Measurements from ENCODE around the gene PALM3.

PALM3 gene

DNA sequence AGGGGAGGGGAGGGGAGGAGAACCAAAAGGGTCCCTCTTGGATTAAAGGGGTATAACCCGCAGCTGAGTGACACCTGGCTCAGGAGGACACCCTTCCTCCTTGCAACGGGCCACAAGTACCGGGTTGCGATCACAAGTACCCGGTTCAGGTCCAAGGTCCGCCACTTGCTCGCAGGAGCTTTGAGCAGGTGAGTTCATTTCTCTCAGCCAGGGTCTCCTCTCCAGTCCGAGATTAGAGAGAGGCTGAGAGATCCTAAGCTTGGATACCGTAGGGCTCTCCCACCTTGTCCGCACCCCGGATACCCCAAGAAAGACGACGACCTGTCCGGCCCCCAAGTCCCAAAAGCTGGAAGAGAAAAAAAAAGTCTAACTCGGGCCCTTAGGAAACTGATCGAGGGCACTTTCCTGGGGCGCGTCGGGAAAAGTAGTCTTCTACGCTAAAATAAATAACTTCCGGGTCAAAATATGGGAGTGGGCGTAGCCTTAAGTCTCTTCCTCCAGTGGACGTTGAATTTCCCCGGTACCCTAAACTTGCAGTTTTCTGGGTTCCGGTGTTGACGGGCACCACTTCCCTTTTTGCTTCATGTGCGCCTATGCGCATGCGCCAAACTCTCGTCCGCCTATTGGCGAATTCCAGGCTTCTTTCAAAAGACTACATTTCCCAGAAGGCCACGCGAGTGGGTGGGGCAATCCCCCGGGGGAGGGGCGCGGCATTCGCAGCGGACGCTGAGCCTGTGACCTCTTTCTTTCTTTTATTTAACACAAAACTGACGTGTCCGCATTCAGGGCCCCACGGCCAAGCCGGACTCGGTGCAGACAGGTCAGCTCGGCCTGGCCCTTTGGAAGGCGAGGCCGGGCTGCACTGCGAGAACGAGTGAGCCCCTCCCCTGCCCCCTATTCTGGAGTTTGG lies 19.3 kb upstream of the PALM3 start:
- H3K4me3 ChIP-seq (ENCODE audit: low read depth, low read length) = peak overlapping the region; percentile 75
- peak; percentile 99 for DNase-seq (ENCODE audit: low read depth)
- TF ChIP-seq, protein P1, sequence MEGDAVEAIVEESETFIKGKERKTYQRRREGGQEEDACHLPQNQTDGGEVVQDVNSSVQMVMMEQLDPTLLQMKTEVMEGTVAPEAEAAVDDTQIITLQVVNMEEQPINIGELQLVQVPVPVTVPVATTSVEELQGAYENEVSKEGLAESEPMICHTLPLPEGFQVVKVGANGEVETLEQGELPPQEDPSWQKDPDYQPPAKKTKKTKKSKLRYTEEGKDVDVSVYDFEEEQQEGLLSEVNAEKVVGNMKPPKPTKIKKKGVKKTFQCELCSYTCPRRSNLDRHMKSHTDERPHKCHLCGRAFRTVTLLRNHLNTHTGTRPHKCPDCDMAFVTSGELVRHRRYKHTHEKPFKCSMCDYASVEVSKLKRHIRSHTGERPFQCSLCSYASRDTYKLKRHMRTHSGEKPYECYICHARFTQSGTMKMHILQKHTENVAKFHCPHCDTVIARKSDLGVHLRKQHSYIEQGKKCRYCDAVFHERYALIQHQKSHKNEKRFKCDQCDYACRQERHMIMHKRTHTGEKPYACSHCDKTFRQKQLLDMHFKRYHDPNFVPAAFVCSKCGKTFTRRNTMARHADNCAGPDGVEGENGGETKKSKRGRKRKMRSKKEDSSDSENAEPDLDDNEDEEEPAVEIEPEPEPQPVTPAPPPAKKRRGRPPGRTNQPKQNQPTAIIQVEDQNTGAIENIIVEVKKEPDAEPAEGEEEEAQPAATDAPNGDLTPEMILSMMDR (IDR thresholded peaks at IDR 0.05; ENCODE audit: low read depth, low read length, missing control alignments) = no peak

DNA sequence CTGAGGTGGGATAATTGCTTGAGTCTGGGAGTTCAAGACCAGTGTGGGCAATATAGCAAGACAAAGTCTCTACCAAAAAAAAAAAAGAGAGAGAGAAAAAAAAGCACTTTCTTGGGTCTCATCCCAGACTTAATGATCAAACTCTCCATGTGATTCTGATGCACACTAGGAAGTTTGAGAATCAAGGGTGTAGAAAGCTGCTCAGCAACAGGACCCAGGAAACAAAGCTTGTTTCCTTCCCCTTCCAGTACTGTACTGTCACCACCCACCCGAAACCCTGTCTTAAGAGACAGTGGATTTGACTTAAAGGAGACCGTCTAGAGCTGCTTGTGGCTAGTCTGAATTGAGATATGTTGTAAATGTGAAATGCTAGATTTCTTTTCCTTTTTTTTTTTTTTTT lies 16.5 kb upstream of the PALM3 start:
- TF ChIP-seq, protein P1 (IDR thresholded peaks at IDR 0.05; ENCODE audit: low read depth, low read length, missing control alignments) = no peak
- no peak overlapping the region for H3K4me3 ChIP-seq (ENCODE audit: low read depth, low read length)
- no peak for DNase-seq (ENCODE audit: low read depth)

DNA sequence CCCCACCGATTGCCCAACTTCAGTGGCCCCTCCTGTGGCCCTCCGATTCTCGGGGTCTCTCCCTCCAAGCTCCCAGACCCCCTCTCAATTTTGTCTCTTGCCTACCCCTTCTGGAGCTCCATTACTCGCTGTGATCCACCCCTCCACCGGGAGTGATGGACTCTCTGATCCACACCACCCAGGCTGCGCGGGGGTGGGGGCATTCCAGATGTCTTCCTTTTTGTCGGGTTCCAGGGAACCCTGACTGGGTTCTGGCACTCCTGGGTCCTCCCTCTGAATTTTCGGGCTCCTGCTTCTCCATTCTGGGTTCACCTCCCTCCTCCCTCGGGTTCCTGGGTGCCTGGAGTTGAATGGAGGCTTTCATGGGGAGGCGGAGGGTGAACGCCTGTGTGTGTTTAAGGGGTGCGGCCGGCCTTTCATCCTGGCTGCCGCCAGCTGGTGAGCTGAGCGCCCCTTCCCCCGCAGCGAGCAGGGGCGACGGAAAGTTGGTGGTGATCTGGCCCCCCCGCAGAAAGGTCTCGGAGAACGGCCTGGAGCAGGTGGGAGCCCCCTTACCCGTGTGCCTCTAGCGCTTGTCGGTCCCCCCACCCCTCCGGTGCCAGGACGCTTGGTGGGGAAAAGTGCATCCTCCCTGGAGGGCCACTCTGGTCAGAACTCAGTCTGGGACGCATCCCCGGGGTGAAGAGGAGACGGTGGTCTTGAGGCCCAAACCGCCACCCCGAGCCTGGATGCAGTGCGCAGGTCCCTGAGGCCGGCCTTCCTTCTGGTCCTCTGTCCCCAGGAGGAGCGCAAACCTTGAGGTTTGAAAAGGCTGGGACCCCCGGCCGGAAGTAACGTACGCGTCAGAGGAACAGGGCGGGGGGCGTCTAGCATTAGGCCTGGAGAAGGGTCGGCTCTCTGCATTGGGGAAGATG lies 12.3 kb upstream of the PALM3 start:
- H3K4me3 ChIP-seq (ENCODE audit: low read depth, low read length) = peak overlapping the region; percentile 64
- no peak for DNase-seq (ENCODE audit: low read depth)
- TF ChIP-seq, protein P1 (IDR thresholded peaks at IDR 0.05; ENCODE audit: low read depth, low read length, missing control alignments) = no peak

DNA sequence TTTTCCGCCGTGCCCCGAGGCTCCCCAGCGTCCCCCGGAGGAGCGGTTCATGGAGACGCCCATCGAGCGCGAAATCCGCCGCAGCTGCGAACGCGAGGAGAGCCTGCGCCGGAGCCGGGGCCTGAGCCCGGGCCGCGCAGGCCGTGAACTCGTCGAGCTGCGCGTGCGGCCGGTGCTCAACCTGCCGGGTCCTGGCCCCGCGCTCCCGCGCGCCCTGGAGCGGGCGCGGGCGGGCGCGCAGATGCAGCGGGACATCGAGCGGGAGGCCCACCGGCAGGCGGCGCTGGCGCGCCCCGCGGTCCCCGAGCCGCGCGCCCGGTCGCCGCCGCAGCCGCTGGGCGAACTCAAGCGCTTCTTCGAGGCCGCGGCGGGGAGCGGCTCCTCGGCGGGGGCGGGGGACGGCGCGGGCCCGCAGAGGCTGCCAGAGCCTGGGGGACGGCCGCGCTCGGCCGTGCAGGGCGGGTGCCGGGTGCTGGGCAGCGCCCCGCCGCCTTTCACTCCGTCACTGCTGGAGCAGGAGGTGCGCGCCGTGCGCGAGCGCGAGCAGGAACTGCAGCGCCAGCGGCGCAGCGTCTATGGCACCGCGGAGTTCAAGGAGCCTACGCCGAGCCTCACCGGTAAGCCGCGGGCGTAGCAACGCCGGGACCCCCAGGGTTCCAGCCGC lies 11.5 kb upstream of the PALM3 start:
- H3K4me3 ChIP-seq (ENCODE audit: low read depth, low read length) = peak overlapping the region; percentile 64
- TF ChIP-seq, protein P1 (IDR thresholded peaks at IDR 0.05; ENCODE audit: low read depth, low read length, missing control alignments) = peak; percentile 68
- DNase-seq (ENCODE audit: low read depth) = no peak

DNA sequence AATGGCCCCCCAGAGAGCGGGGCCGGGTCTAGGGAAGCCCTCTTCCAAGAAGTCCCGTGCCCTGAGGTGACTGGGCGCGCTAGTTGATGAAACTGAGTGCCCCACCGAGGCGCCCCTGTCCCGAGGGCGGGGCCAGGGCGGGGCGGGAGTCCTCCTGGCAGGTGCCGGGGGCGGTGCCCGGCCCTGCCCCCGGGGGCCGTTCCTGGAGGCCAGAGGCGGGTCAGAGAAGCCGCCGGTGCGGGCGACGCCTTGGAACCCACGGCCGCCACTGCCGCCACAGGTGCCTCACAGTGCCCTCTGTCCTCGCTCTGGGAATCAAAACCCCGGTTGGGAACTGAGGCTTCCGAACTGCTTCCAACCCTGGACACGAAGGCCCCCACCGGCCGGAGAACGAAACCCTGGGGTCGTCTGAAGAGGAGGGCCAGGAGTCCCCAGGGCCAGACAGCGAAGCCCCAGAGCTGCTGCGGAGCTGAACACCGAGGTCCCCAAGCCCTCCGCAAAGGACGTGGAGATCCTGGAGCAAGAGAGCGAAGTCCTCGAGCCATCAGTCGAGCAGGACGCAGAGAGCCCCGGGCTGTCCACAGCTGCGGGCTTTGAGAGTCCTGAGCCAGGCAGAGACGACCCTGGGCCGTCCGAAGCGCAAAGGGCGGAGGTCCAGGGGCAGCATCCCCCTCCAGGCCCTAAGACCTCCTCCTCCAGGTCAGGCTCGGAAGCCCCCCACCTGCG lies 10.8 kb upstream of the PALM3 start, which contains the start of gene MISP3:
Gene MISP3, plus strand, starts transcription at position 252 of the 726 bp plus-strand sequence. CDS start 524 bp downstream, outside the sequence.
- peak within 1 kb of the TSS; percentile 64 for H3K4me3 ChIP-seq (ENCODE audit: low read depth, low read length)
- TF ChIP-seq, protein P1 (IDR thresholded peaks at IDR 0.05; ENCODE audit: low read depth, low read length, missing control alignments) = no peak
- DNase-seq (ENCODE audit: low read depth) = no peak

Data from GM12864 (cell line).